HG03280 (cell line): ENCODE data around the gene RACGAP1.

ENCODE experiments used
- ATAC-seq: cut with Tn5 transposase; IDR thresholded peaks from one replicate; pipeline ENCODE4 v1.9.1; 2021; ENCODE audit warnings: mild to moderate bottlenecking, moderate library complexity; ENCODE audit not compliant: unreplicated experiment

Gene RACGAP1, protein sequence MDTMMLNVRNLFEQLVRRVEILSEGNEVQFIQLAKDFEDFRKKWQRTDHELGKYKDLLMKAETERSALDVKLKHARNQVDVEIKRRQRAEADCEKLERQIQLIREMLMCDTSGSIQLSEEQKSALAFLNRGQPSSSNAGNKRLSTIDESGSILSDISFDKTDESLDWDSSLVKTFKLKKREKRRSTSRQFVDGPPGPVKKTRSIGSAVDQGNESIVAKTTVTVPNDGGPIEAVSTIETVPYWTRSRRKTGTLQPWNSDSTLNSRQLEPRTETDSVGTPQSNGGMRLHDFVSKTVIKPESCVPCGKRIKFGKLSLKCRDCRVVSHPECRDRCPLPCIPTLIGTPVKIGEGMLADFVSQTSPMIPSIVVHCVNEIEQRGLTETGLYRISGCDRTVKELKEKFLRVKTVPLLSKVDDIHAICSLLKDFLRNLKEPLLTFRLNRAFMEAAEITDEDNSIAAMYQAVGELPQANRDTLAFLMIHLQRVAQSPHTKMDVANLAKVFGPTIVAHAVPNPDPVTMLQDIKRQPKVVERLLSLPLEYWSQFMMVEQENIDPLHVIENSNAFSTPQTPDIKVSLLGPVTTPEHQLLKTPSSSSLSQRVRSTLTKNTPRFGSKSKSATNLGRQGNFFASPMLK

GRCh38 chr12:50025187-50026059 is at the start of gene RACGAP1:
RACGAP1 (minus strand) TSS chr12:50025494; CDS start chr12:50016715, 8,779 bp downstream.
- peak; percentile 98 for ATAC-seq

DNA sequence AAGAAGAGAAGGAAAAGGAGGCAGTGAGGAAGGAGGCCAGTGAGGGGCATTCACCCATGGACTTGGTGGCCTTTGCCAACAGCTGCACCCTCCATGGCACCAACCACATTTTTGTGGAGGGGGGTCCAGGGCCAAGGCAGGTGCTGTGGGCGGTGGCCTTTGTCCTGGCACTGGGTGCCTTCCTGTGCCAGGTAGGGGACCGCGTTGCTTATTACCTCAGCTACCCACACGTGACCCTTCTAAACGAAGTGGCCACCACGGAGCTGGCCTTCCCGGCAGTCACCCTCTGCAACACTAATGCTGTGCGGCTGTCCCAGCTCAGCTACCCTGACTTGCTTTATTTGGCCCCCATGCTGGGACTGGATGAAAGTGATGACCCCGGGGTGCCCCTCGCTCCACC is 48.4 kb upstream of the RACGAP1 start:
- no peak for ATAC-seq

GRCh38 chr12:50073206-50073605 is 47.9 kb upstream of the RACGAP1 start:
- ATAC-seq: no peak

DNA sequence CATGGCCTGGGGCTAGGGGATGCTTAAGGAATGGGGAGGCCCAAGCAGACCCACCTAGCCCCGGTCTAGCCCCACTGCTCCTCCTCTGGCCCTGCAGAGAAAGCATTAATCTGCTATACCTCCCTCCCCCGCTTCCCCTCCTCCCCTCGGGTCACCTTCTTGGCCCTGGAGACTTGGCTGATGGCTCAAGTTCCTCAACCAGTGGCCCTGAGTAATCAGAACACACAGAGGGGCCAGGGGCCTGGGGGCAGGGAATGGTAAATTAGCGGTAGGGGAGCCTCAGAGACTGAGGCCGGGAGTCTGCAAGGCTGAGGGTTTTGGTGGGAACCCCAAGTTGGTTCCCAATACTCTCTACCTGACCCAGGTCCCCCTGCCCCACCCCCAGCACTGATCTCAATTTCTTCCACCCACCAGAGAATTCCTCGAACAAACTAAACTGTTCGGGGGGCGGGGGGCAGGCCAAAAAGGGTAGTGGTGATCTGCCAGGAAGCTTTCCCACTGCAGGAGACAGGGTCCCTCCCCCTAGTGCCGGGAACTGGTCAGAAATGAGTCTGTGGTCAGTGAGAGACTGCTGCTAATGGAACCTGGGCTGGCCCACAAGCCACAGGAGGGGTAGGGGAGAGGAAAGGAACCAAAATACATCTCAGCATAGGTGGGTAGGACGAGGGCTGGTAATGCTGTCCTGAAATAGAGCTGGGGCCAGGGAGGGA is 47.1 kb upstream of the RACGAP1 start:
- no peak for ATAC-seq

GRCh38 chr12:50070314-50071060 is 45.2 kb upstream of the RACGAP1 start:
- ATAC-seq: no peak

- no peak for ATAC-seq
These were observed 44.2 kb upstream of the RACGAP1 start for GRCh38 chr12:50069539-50069938.

- no peak for ATAC-seq
These were observed 43.8 kb upstream of the RACGAP1 start for GRCh38 chr12:50069069-50069468.

DNA sequence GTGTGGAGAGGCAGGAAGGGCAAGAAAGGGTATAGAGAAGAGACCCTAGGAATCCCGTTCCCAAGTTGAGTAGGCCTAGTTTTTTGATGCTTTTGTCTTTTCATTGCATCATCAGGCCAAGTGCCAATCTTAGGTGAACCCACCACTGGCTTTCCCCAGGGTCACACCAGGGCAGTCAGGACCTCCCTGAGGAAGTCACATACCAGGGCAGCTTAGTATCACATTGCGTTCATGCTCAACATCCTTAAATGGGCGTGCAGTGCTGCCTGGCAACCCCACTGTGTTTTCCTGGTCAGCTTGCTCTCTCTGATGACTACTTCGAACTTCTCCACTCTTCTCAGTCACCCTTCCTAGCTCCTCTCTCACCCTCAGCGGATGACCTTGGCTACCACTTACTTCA is 41.1 kb upstream of the RACGAP1 start:
- ATAC-seq: no peak

DNA sequence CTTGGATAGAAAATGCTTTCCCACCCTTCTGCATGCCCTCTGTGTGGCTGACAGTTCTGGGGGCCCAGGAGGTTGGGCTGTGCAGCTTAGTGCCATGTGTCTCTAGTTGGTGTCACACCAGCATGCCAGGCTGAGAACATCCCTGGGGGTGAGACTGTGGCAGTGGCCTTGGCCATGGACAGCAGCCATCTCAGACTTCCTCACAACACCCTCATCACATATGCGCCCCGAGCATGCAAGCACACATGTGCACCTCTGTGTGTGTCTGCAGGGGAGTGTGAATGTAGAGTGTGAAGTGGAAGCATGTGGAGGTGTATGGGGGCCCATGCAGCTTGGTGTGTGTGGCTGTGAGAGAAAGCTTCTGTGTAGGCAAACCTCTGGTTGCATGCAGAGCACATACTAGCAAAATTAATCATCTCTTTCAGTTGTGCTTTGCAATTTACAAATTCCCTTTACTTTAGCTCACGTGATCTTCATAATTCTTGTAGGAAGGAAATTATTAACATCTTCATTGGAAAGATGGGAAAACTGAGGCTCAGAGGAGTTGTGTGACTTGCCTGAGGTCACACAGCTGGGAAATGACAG is 40.5 kb upstream of the RACGAP1 start:
- no peak for ATAC-seq

DNA sequence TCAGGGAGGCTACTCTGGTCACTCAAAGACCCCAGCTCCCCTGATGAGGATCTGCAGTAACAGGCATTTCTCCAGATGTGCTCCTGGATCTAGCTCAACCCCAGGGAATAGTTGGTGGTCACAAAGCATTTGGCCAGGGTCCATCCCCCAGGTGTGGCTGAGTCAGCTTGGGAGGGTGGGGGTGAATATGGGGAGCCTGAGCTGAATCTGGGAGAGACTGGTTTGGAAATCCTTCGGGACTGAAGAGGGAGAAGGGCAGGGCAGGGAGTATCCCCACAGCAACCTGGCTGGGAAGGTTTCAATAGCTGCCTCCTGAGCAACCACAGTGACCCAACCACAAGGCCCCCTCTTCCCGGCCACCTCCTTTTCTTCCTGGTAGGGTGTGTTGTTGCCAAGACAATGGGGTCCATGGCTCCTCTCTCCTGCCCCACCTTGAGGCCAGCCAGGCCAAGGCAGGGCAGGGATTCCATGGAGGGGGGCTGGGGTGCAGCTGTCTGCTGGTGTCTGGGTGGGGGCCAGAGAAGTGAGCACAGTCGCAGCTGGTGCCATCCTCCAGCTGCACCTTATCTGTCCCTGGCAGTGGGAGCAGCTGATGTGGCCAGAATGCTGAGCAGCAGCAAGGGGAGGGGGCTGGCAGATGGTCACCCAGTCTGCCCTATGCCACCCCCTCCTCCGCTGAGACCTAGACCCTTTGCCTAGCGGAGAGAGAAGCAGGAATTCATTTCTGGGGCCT is 37.6 kb upstream of the RACGAP1 start:
- ATAC-seq: no peak

- no peak for ATAC-seq
These were observed 36.8 kb upstream of the RACGAP1 start for GRCh38 chr12:50061946-50062686.

DNA sequence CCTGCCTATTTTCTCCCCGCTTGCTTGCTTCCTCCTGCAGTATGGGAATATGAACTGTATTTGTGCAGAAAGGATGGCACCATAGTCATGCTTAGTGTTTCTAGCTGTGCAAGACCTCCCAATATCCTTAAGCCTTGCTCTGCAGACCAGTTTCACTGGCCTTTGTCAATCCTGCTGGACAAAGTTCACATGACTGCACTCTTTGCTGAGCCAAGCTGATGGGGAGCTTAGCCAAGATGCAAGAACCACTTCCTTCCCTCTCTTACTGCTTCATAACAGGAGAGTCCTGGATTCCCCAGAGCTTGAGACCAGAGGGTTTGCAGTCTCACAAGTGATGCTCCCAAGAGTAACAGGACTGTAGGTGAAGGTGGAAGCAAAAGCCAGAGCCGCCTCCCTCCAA is 35.9 kb upstream of the RACGAP1 start:
- ATAC-seq: no peak

- no peak for ATAC-seq
These were observed 34.8 kb upstream of the RACGAP1 start for GRCh38 chr12:50060120-50060468.

GRCh38 chr12:50059440-50060119 is 34.3 kb upstream of the RACGAP1 start:
- ATAC-seq: no peak

GRCh38 chr12:50058743-50059312 is 33.5 kb upstream of the RACGAP1 start:
- no peak for ATAC-seq

- no peak for ATAC-seq
These were observed 32.8 kb upstream of the RACGAP1 start for GRCh38 chr12:50057896-50058670.
